ENCODE results near the gene PIK3CD.

Gene PIK3CD

GRCh38 chr1:9603766-9604753 lies 47.5 kb upstream of the PIK3CD start:
- no peak overlapping the region for H3K4me3 ChIP-seq (ENCODE audit: low read depth, low read length)
- no peak overlapping the region for H3K14ac ChIP-seq (ENCODE audit: low read length)
- no peak overlapping the region for H2AK5ac ChIP-seq (ENCODE audit: low read length)
- H3K36me3 ChIP-seq (ENCODE audit: control insufficient read depth in 1 of 2, insufficient read depth in 2 of 2, low read length in 2 of 2) = peaks cover 36 to 45% of the 10 kb centered on the region in 2 experiments
- peaks cover 3% of the 10 kb centered on the region for H3K9me3 ChIP-seq (ENCODE audit: insufficient read depth, low read depth, low read length)
- H2AFZ ChIP-seq (ENCODE audit: insufficient read depth, low read length, poor library complexity) = no peak overlapping the region
- H2BK12ac ChIP-seq (ENCODE audit: low read length) = no peak overlapping the region
- no peaks in the 10 kb centered on the region for H3K4me1 ChIP-seq (ENCODE audit: control insufficient read depth in 1 of 2, insufficient read depth in 2 of 2, low read length in 2 of 2)
- no CpG with 5 or more reads among the region's 42 CpGs for WGBS (ENCODE audit: extremely low coverage, insufficient coverage, insufficient read length)
- H2BK5ac ChIP-seq (ENCODE audit: low read depth, low read length, poor library complexity) = no peak overlapping the region
- no peak overlapping the region for H2BK120ac ChIP-seq (ENCODE audit: insufficient read depth, low read length, poor library complexity)
- H3K18ac ChIP-seq (ENCODE audit: low read length) = no peak overlapping the region
- no peak overlapping the region for H4K91ac ChIP-seq (ENCODE audit: low read depth, low read length)
- H3K79me2 ChIP-seq (ENCODE audit: control insufficient read depth, insufficient read depth, low read length, poor library complexity) = no peaks in the 10 kb centered on the region
- no peak overlapping the region for H4K12ac ChIP-seq (ENCODE audit: low read depth, low read length)
- H4K8ac ChIP-seq (ENCODE audit: low read depth, low read length) = no peak overlapping the region
- no peak for DNase-seq
- H3K4me2 ChIP-seq (ENCODE audit: low read length) = no peak overlapping the region
- H3K23ac ChIP-seq (ENCODE audit: low read length) = no peak overlapping the region
- no peak overlapping the region for H3K9ac ChIP-seq (ENCODE audit: low read length)
- H3K27me3 ChIP-seq (ENCODE audit: insufficient read depth, low read length) = no peaks in the 10 kb centered on the region
- H3K27ac ChIP-seq (ENCODE audit: low read depth, low read length) = no peak overlapping the region
- no peak overlapping the region for H3K4ac ChIP-seq (ENCODE audit: low read depth, low read length)
- no peaks in the 10 kb centered on the region for H3K79me1 ChIP-seq (ENCODE audit: low read length)

- H4K8ac ChIP-seq (ENCODE audit: low read depth, low read length) = no peak overlapping the region
- no CpG with 5 or more reads among the region's 15 CpGs for WGBS (ENCODE audit: extremely low coverage, insufficient coverage, insufficient read length)
- no peak overlapping the region for H2BK5ac ChIP-seq (ENCODE audit: low read depth, low read length, poor library complexity)
- H3K4me3 ChIP-seq (ENCODE audit: low read depth, low read length) = no peak overlapping the region
- no peak overlapping the region for H3K4me2 ChIP-seq (ENCODE audit: low read length)
- H3K23ac ChIP-seq (ENCODE audit: low read length) = no peak overlapping the region
- no peaks in the 10 kb centered on the region for H3K79me1 ChIP-seq (ENCODE audit: low read length)
- H3K14ac ChIP-seq (ENCODE audit: low read length) = no peak overlapping the region
- H3K18ac ChIP-seq (ENCODE audit: low read length) = no peak overlapping the region
- no peak overlapping the region for H4K12ac ChIP-seq (ENCODE audit: low read depth, low read length)
- H3K9ac ChIP-seq (ENCODE audit: low read length) = no peak overlapping the region
- no peak overlapping the region for H3K27ac ChIP-seq (ENCODE audit: low read depth, low read length)
- H3K4ac ChIP-seq (ENCODE audit: low read depth, low read length) = no peak overlapping the region
- H2AFZ ChIP-seq (ENCODE audit: insufficient read depth, low read length, poor library complexity) = no peak overlapping the region
- no peaks in the 10 kb centered on the region for H3K4me1 ChIP-seq (ENCODE audit: control insufficient read depth in 1 of 2, insufficient read depth in 2 of 2, low read length in 2 of 2)
- peaks cover 36 to 49% of the 10 kb centered on the region in 2 experiments for H3K36me3 ChIP-seq (ENCODE audit: control insufficient read depth in 1 of 2, insufficient read depth in 2 of 2, low read length in 2 of 2)
- H2AK5ac ChIP-seq (ENCODE audit: low read length) = no peak overlapping the region
- no peaks in the 10 kb centered on the region for H3K79me2 ChIP-seq (ENCODE audit: control insufficient read depth, insufficient read depth, low read length, poor library complexity)
- H3K9me3 ChIP-seq (ENCODE audit: insufficient read depth, low read depth, low read length) = peaks cover 3% of the 10 kb centered on the region
- no peak overlapping the region for H2BK12ac ChIP-seq (ENCODE audit: low read length)
- no peak overlapping the region for H2BK120ac ChIP-seq (ENCODE audit: insufficient read depth, low read length, poor library complexity)
- DNase-seq = no peak
- H3K27me3 ChIP-seq (ENCODE audit: insufficient read depth, low read length) = no peaks in the 10 kb centered on the region
- H4K91ac ChIP-seq (ENCODE audit: low read depth, low read length) = no peak overlapping the region
Measured at GRCh38 chr1:9604836-9605235, 46.7 kb upstream of the PIK3CD start.

- Histone ChIP-seq H4K91ac (ENCODE audit: low read depth, low read length) (no peak overlapping the region), H3K79me1 (ENCODE audit: low read length) (no peaks in the 10 kb centered on the region), H3K9me3 (ENCODE audit: insufficient read depth, low read depth, low read length) (peaks cover 3% of the 10 kb centered on the region), H2BK5ac (ENCODE audit: low read depth, low read length, poor library complexity) (no peak overlapping the region), H3K14ac (ENCODE audit: low read length) (no peak overlapping the region), H3K4me2 (ENCODE audit: low read length) (no peak overlapping the region), H3K9ac (ENCODE audit: low read length) (no peak overlapping the region), H3K4me3 (ENCODE audit: low read depth, low read length) (no peak overlapping the region), H4K8ac (ENCODE audit: low read depth, low read length) (no peak overlapping the region), H2BK120ac (ENCODE audit: insufficient read depth, low read length, poor library complexity) (no peak overlapping the region), H3K4me1 (ENCODE audit: control insufficient read depth in 1 of 2, insufficient read depth in 2 of 2, low read length in 2 of 2) (no peaks in the 10 kb centered on the region), H2AFZ (ENCODE audit: insufficient read depth, low read length, poor library complexity) (no peak overlapping the region), H3K79me2 (ENCODE audit: control insufficient read depth, insufficient read depth, low read length, poor library complexity) (no peaks in the 10 kb centered on the region), H2AK5ac (ENCODE audit: low read length) (no peak overlapping the region), H3K4ac (ENCODE audit: low read depth, low read length) (no peak overlapping the region), H3K23ac (ENCODE audit: low read length) (no peak overlapping the region), H4K12ac (ENCODE audit: low read depth, low read length) (no peak overlapping the region), H2BK12ac (ENCODE audit: low read length) (no peak overlapping the region), H3K36me3 (ENCODE audit: control insufficient read depth in 1 of 2, insufficient read depth in 2 of 2, low read length in 2 of 2) (peaks cover 37 to 49% of the 10 kb centered on the region in 2 experiments), H3K27me3 (ENCODE audit: insufficient read depth, low read length) (no peaks in the 10 kb centered on the region), H3K27ac (ENCODE audit: low read depth, low read length) (no peak overlapping the region), H3K18ac (ENCODE audit: low read length) (no peak overlapping the region)
- no CpG with 5 or more reads among the region's 14 CpGs for WGBS (ENCODE audit: extremely low coverage, insufficient coverage, insufficient read length)
- no peak for DNase-seq
Measured at GRCh38 chr1:9605946-9606455, 45.5 kb upstream of the PIK3CD start.

- Histone ChIP-seq H3K4me2 (ENCODE audit: low read length) (no peak overlapping the region), H3K9me3 (ENCODE audit: insufficient read depth, low read depth, low read length) (peaks cover 3% of the 10 kb centered on the region), H3K79me1 (ENCODE audit: low read length) (no peaks in the 10 kb centered on the region), H3K4ac (ENCODE audit: low read depth, low read length) (no peak overlapping the region), H4K12ac (ENCODE audit: low read depth, low read length) (no peak overlapping the region), H3K36me3 (ENCODE audit: control insufficient read depth in 1 of 2, insufficient read depth in 2 of 2, low read length in 2 of 2) (peaks cover 33 to 46% of the 10 kb centered on the region in 2 experiments), H3K4me1 (ENCODE audit: control insufficient read depth in 1 of 2, insufficient read depth in 2 of 2, low read length in 2 of 2) (no peaks in the 10 kb centered on the region), H3K9ac (ENCODE audit: low read length) (no peak overlapping the region), H2BK12ac (ENCODE audit: low read length) (no peak overlapping the region), H4K8ac (ENCODE audit: low read depth, low read length) (no peak overlapping the region), H2AK5ac (ENCODE audit: low read length) (no peak overlapping the region), H3K23ac (ENCODE audit: low read length) (no peak overlapping the region), H2BK5ac (ENCODE audit: low read depth, low read length, poor library complexity) (no peak overlapping the region), H3K18ac (ENCODE audit: low read length) (no peak overlapping the region), H3K4me3 (ENCODE audit: low read depth, low read length) (no peak overlapping the region), H3K14ac (ENCODE audit: low read length) (no peak overlapping the region), H2AFZ (ENCODE audit: insufficient read depth, low read length, poor library complexity) (no peak overlapping the region), H4K91ac (ENCODE audit: low read depth, low read length) (no peak overlapping the region), H3K27me3 (ENCODE audit: insufficient read depth, low read length) (no peaks in the 10 kb centered on the region), H3K27ac (ENCODE audit: low read depth, low read length) (no peak overlapping the region), H2BK120ac (ENCODE audit: insufficient read depth, low read length, poor library complexity) (no peak overlapping the region), H3K79me2 (ENCODE audit: control insufficient read depth, insufficient read depth, low read length, poor library complexity) (no peaks in the 10 kb centered on the region)
- no peak for DNase-seq
- WGBS (ENCODE audit: extremely low coverage, insufficient coverage, insufficient read length) = no CpG with 5 or more reads among the region's 21 CpGs
Measured at GRCh38 chr1:9606458-9606857, 45.1 kb upstream of the PIK3CD start.
